ENCODE data around the gene NDUFB2.

DNA sequence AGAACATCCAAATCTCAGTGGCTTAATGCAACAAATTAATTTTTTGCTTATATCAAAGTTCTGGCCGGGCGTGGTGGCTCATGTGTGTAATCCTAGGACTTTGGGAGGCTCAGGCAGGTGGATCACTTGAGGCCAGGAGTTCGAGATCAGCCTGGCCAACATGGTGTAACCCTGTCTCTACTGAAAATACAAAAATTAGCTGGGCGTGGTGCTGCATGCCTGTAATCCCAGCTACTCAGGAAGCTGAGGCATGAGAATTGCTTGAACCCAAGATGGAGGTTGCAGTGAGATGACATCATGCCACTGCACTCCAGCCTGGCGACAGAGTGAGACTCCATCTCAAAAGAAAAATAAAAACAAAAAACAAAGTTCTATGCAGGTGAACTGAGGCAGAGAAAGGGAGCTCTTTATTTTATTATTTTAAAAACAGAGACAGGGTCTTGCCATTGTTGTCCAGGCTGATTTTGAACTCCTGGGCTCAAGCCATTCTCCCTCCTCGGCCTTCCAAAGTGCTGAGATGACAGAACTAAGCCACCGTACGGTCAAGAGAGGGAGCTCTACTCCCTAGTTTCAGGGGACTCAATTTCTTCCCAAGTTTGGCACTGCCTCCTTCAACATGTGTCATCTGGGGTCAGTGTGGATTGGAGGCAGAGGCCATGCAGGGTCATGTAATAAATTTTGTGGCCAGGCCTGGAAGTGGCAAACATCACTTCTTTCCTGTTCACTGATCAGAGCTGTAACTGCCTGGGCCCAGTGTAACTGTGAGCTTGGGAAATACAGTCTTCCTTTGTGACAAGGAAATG is 21.4 kb upstream of the NDUFB2 start:
- TF ChIP-seq CTCF (IDR thresholded peaks at IDR 0.05) (peak; percentile 23), EZH2 (IDR thresholded peaks at IDR 0.05; ENCODE audit: borderline replicate concordance, insufficient read depth, low read depth, low read length, poor library complexity, severe bottlenecking) (no peak)
